NCI-H2227 treated with DMSO at 0.1 percent for 48 hours (cell line): ENCODE results near the gene DOK3.

Experiments used
- DNase-seq: peaks from one replicate; lab custom pipeline; 2025; lab: John Stamatoyannopoulos, UW

DOK3 gene

GRCh38 chr5:177479774-177480173 is 29.9 kb downstream of the DOK3 start:
- DNase-seq: no peak

- DNase-seq: no peak
These were observed 30.6 kb downstream of the DOK3 start for GRCh38 chr5:177478711-177479646.

GRCh38 chr5:177477701-177478477 is 31.7 kb downstream of the DOK3 start:
- no peak for DNase-seq

GRCh38 chr5:177476531-177477233 is 32.9 kb downstream of the DOK3 start:
- DNase-seq: no peak

- no peak for DNase-seq
These were observed 33.8 kb downstream of the DOK3 start for GRCh38 chr5:177475563-177476427.

GRCh38 chr5:177474846-177475562 is 34.6 kb downstream of the DOK3 start:
- DNase-seq: no peak

GRCh38 chr5:177474002-177474476 is 35.6 kb downstream of the DOK3 start:
- no peak for DNase-seq

GRCh38 chr5:177473443-177474001 is 36.1 kb downstream of the DOK3 start, which contains the start of gene DBN1:
Gene DBN1 (minus strand): TSS chr5:177473634. CDS start chr5:177473521, 113 bp downstream.
- DNase-seq: no peak

- no peak for DNase-seq
These were observed 36.9 kb downstream of the DOK3 start for GRCh38 chr5:177472460-177473442.

- DNase-seq: no peak
These were observed 37.8 kb downstream of the DOK3 start for GRCh38 chr5:177471610-177472356.

GRCh38 chr5:177470759-177471536 is 38.7 kb downstream of the DOK3 start:
- DNase-seq: no peak

- DNase-seq: no peak
These were observed 39.7 kb downstream of the DOK3 start for GRCh38 chr5:177469750-177470525.

- peak; percentile 39 for DNase-seq
These were observed 40.7 kb downstream of the DOK3 start for GRCh38 chr5:177468685-177469628.

GRCh38 chr5:177468329-177468684 is 41.3 kb downstream of the DOK3 start:
- no peak for DNase-seq

GRCh38 chr5:177467436-177467835 is 42.2 kb downstream of the DOK3 start:
- no peak for DNase-seq
